GM12892 (cell line): ENCODE data around the gene PPP6R2.
A peak's percentile ranks its signal among the peaks of the same experiment; 100 is the strongest.

Experiments used
- DNase-seq: peaks from one replicate; pipeline ENCODE4 v3.0.0; 2011; ENCODE audit not compliant: insufficient read length
- FAIRE-seq: peaks from 2 replicates; lab custom pipeline; 2011; peaks lifted over from hg19 to GRCh38; lab: Jason Lieb, UNC
- POLR2A ChIP-seq: IDR thresholded peaks from 2 replicates; pipeline ENCODE4 v1.6.1; 2011; ENCODE audit warnings: low read depth, low read length, control low read depth
- POLR2AphosphoS5 ChIP-seq: IDR thresholded peaks from 2 replicates; pipeline ENCODE4 v1.6.1; 2011; ENCODE audit warnings: low read depth, low read length, control low read depth
- TAF1 ChIP-seq: IDR thresholded peaks from 2 replicates; pipeline ENCODE4 v1.6.1; 2011; ENCODE audit warnings: low read depth, mild to moderate bottlenecking, control low read depth, low read length, borderline replicate concordance

The PPP6R2 gene

DNA sequence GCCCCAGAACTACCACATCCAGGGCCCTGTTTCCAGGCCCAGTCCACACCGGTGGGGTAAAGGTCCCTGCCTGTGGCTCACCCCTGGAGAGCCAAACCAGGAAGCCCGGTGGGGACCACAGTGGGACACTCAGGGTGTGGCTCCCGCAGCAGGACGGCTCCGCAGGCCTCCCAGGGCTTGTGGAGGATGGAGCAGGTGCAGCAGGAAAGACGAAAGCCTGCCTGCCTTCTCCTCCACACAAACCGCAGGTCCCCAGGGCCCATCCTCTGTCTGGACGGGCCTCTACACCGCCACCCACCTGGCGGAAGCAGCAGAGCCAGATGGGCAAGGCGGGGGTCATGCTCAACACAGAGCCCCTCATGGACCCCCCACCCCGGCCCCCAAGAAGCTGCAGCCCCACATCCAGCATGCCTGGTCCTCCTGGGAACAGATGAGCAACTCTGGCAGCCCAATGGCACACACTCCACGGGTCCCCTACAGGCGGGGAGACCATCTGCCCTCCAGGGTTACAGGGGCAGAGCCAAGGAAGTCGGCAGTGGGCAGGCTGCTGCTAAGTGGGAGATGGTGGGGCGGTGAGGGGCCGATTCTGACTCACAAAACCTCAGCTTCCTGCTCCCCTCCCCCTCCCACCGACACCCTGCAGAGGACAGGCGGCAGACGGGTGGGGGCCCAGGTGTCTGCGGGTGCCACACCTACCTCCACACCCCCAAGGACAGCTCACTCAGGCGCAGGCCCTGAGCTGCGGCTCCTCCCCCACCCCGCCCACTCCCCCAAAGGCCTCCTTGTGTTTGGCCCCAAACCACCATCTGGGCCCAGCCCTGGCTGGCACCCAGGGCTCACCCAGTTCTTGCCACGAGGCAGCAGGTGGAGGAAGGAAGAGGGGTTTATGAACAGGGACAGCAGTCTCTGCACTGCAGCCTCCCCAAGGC, 126.5 kb downstream of the PPP6R2 start:
- FAIRE-seq (peak; percentile 99), DNase-seq (peak; percentile 93)
- TF ChIP-seq POLR2A: peak; percentile 44; the same call in 1 of the 2 replicates
- peak; percentile 50 for TF ChIP-seq POLR2AphosphoS5
- TF ChIP-seq TAF1: no peak

DNA sequence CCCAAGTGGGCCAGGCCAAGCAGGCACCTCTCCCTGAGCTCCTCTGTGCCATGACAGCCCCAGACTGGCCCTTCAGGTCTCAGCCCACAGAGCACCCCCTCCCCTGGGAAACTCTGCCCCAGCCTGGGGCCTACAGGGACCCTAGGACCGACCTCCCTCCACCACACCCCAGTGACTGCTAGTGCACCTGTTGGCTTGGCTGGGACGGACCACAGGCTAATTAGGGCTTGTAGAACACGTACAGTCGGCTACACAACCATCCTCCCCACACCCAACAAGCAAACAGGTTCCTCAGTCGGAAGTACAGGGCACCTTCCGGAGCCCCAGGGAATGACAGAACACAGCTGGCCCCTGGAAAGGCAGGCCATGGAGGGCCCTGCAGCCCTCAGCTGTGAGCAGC, 127.4 kb downstream of the PPP6R2 start:
- FAIRE-seq (no peak), DNase-seq (no peak)
- TF ChIP-seq POLR2A (no peak), POLR2AphosphoS5 (no peak), TAF1 (no peak)

DNA sequence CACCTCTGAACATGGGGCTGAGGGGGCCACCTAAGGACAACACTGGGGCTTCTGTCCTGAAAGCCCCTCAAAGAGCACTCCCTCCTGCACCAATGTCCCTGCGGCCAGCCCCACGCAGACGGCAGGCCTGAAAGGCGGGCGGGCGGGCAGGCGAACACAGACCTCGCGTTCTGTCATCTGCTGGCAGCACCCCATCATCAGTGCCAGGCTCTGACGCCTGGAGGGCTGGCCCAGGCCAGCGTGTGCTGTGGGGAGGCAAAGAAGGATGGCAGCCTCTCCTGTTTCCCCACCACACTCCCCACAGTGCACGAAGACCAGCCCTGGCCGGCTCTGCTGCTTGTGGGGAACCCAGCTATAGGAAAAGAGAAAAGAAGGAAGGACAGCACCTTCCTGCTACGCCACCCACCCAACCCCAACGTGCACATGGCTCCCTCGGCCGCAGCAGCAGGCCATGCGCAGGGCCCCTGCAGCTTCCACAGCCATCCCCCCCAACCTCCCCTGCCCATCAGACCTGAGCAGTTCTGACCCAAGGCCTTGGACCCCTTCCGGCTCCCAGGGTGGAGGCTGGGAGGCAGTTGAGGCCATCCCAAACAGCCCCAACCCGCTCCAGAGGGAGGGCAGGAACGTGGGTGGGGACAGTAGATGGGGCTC, 128.2 kb downstream of the PPP6R2 start:
- FAIRE-seq: no peak
- DNase-seq: no peak
- TF ChIP-seq TAF1: no peak
- TF ChIP-seq POLR2AphosphoS5: no peak
- TF ChIP-seq POLR2A: no peak

DNA sequence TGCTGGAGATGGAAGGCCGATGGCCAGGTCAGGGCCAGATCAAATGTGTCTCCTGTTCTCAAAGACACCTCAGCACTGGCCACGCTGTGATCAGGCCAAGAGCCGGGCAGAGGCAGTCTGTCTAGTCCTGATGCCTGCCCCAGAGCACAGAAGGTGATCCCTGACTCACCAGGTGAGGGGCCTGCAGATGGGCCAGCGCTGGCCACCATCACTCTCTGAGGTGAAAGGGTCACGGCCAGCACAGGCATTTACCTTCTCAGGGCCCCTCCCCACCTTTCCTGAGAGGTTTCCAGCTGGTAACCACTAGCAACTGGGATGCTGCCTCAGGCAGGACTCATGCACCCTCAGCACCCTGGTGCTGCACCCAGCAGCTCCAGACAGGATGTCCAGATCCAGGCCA, 128.8 kb downstream of the PPP6R2 start:
- no peak for TF ChIP-seq TAF1
- no peak for TF ChIP-seq POLR2AphosphoS5
- TF ChIP-seq POLR2A: no peak
- DNase-seq: no peak
- no peak for FAIRE-seq

DNA sequence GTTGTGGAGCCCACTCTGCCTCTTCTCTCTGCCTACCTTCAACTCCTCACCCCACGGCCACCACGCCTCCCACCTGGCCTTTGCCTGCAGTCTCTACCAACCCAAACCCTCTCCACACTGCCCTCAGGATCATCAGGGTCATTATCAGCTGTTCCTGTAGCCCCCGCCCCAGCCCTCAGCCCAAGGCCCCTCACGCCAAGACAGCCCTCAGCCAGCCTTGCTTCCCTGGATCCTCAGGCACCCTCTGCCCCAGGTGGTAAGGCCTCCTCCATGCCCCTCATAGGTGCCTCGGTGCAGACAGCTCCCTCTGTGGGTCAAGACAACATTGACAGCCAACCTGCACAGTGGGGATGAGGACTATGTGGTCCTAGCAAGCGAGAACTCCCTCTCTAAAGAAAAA, 130.0 kb downstream of the PPP6R2 start:
- FAIRE-seq (peak; percentile 87), DNase-seq (no peak)
- TF ChIP-seq TAF1 (no peak), POLR2A (no peak), POLR2AphosphoS5 (no peak)

DNA sequence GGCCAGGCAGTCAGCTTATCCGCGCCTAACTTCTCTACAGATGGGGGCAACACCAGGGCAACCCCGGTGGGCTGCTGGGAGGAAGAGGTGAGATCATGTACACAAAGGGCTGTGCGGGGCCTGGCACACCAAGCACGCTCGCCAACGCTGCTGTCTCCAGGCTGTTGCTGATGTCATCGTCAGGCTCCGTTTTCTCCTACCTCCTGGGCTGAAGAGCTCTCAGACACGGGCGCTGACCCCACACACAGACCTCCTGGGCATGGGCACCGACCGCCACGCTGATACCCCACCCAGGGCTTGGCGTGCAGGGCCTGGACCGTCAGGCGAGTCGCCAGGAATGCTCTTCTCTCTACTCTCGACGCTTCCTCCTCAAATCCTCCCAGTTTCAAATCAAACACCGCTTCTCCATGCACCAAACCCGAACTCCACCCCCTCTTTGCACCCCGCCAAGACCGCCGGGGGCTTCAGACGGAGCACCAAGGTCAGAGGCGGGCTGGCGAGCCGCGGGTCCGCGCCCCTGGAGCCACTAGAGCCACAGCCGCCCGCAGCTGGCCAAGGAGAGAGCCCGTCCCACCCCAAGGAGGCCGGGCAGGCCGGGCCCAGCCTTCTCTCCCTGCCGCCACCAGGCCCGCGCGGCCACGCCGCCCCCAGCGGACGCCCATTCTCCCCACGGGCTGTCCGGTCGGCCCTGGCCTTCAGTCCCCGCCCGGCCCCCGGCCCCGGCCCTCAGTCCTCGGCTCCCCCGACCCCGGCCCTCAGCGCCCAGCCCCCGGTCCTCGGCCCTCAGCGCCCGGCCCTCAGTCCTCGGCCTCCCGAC, 130.9 kb downstream of the PPP6R2 start:
- TF ChIP-seq POLR2AphosphoS5 (no peak), POLR2A (0 out of 2 replicates have a peak, but pooled peaks have one; percentile 8)
- peak; percentile 42 for FAIRE-seq
- no peak for DNase-seq

DNA sequence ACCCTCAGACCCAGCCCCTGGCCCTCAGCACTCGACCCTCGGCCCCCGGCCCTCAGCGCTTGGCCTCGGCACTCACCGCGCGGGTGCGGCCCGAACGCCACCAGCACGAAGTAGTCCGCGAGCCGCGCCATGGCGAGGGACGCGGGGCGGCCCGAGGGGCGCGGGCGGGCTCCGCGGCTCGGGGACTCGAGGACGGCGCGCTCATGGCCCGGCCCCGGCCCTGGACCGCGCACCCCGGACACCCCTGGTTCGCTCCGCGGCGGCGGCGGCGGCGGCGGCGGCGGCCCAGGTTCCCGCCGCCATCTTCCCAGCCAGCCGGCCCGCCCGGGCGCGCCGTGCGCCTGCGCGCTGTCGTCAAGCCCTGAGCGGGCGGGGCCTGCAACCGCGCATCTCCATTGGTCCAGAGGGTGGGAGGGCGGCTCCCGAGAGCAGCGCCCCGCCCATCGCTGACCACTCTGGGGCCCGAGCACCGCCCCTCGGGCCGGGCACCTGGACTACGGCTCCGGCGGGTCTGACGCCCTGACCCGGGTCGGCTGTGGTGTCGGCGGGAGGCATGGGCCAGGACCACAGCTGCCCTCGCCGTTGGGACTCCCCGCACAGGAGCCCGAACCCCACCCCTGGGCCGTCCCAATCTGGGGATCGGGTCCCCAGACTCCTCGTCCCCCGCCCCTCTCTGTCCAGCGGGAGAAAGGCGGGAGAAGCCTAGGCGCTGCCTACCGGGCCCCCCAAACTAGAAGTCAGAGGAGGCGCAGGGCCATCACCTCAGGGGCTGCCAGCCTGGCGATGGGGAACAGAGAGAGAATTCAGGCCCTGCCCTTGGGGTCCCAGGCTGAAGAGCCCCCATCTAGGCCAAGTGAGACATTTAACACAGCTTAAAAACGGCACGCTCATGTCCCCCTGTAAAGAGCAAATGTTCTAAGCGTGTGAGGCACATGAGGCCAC, 131.9 kb downstream of the PPP6R2 start, which contains the start of gene SBF1:
Gene SBF1, minus strand, starts transcription at position 326 of the 942 bp plus-strand sequence. Its CDS starts 195 bp downstream, at position 131.
- peak; percentile 99 for FAIRE-seq
- peak; percentile 99 for DNase-seq

DNA sequence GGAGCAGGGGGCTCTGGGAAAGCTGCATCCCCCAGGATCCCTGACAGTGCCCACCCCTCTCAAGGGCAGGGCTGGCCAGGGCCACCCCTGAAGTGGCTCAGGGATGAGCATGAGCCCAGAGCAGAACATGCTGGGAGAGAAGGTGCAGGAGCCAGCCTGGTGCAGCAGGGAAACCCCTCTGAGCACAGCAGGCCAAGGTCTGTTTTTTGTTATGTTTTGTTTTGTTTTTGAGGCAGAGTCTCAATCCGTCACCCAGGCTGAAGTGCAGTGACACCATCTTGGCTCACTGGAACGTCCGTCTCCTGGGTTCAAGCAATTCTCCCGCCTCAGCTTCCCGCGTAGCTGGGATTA, 132.5 kb downstream of the PPP6R2 start:
- no peak for TF ChIP-seq POLR2AphosphoS5
- TF ChIP-seq TAF1: no peak
- no peak for TF ChIP-seq POLR2A
- FAIRE-seq (no peak), DNase-seq (no peak)

More for the DNA sequence above, 131.9 kb downstream of the PPP6R2 start, which contains the start of gene SBF1:
- TF ChIP-seq TAF1: no peak
- no peak for TF ChIP-seq POLR2AphosphoS5
- peak; percentile 34; the same call in 1 of the 2 replicates for TF ChIP-seq POLR2A

DNA sequence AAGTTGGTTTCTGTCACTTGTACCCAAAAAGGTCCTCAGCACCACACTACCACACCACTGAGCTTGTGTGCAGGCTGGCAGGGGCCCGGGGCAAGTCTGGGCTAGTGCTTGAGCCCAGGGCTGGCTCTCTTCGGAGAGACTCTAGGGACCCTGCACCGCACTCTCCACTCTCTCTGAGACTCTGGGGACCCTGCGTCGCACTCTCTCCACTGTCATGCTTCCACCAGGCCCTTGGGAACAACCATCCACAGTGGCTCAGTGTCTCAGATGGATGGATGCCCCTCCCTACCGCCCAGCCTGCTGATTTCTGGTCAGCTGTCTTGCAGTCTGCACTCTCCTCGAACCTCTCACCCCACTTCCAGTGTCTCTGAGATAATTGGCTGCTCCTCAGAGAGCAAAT, 133.7 kb downstream of the PPP6R2 start:
- TF ChIP-seq POLR2A: no peak
- no peak for TF ChIP-seq POLR2AphosphoS5
- TF ChIP-seq TAF1: no peak
- DNase-seq: no peak
- FAIRE-seq: no peak

DNA sequence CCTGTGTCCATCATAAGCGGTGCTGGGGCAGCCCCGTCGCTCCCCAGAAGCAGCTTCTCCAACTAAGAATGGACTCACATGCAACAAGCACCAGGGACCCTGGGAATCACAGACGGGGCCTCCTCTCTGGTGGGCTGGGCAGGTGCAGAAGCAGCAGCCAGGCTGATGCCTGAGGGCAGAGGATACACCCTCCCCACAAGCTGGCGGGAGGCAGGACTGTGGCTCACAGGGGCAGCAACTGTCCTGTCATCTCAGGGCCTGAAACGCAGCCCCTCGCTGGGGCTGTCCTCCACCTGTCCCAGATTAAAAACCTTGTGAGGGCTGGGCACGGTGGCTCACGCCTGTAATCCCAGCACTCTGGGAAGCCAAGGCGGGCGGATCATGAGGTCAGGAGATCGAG, 134.8 kb downstream of the PPP6R2 start:
- no peak for FAIRE-seq
- no peak for DNase-seq
- TF ChIP-seq TAF1 (no peak), POLR2A (no peak), POLR2AphosphoS5 (no peak)
